ENCODE measurements around the gene PNMA6F. TPM values are rescaled to one million over a fixed set of nuclear protein-coding genes. Genes with fewer than 3 reads are reported as not detected.

The PNMA6F gene
- total RNA-seq, 4 donors from 2014 or later = not detected

- intact Hi-C loops (cut with DNase I; ENCODE audit: low total_unique reads) = no loop called here
- Histone ChIP-seq H3K4me1 (no peaks in the 10 kb centered on the region), H3K9me3 (no peaks in the 10 kb centered on the region), H3K36me3 (no peaks in the 10 kb centered on the region), H3K27ac (no peak overlapping the region), H3K27me3 (no peaks in the 10 kb centered on the region), H3K4me3 (no peak overlapping the region)
- TF ChIP-seq CTCF (IDR thresholded peaks at IDR 0.05) (no peak), POLR2A (IDR thresholded peaks at IDR 0.05) (no peak)
- no peak for DNase-seq
Measured at GRCh38 chrX:153317996-153318722, 3.4 kb downstream of the PNMA6F start.

GRCh38 chrX:153317306-153317705 lies 4.3 kb downstream of the PNMA6F start:
- no peak overlapping the region for H3K4me3 ChIP-seq
- H3K27ac ChIP-seq = no peak overlapping the region
- no peak for DNase-seq
- H3K9me3 ChIP-seq = no peaks in the 10 kb centered on the region
- H3K36me3 ChIP-seq = no peaks in the 10 kb centered on the region
- no peak for TF ChIP-seq POLR2A (IDR thresholded peaks at IDR 0.05)
- TF ChIP-seq CTCF (IDR thresholded peaks at IDR 0.05) = no peak
- intact Hi-C loops (cut with DNase I; ENCODE audit: low total_unique reads) = no loop called here
- no peaks in the 10 kb centered on the region for H3K4me1 ChIP-seq
- H3K27me3 ChIP-seq = no peaks in the 10 kb centered on the region

DNA sequence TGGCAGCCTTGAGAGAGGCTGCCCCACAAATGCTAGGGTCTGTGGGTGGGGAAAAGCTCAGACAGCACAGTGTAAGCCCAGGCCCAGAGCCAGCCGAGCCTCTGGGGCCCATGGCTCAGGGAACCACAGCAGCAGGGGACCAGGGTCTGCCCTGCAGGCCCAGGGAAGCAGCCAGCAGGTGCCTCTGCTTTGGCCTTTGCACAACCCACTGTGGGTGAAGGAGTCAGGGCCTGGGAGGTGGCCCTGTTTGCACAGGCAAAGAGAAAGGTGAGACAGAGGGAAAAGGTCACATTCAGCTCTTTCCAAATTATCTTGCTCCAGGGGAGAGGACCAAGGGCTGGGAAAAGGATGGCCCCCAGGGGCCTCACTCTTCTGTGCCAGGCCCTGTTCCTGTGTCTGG lies 8.7 kb downstream of the PNMA6F start:
- no peak for TF ChIP-seq CTCF (IDR thresholded peaks at IDR 0.05)
- no peak for TF ChIP-seq POLR2A (IDR thresholded peaks at IDR 0.05)
- Histone ChIP-seq H3K9me3 (no peaks in the 10 kb centered on the region), H3K27ac (no peak overlapping the region), H3K4me1 (no peaks in the 10 kb centered on the region), H3K4me3 (no peak overlapping the region), H3K36me3 (no peaks in the 10 kb centered on the region), H3K27me3 (no peaks in the 10 kb centered on the region)
- intact Hi-C loops (cut with DNase I; ENCODE audit: low total_unique reads) = no loop called here
- DNase-seq = no peak

DNA sequence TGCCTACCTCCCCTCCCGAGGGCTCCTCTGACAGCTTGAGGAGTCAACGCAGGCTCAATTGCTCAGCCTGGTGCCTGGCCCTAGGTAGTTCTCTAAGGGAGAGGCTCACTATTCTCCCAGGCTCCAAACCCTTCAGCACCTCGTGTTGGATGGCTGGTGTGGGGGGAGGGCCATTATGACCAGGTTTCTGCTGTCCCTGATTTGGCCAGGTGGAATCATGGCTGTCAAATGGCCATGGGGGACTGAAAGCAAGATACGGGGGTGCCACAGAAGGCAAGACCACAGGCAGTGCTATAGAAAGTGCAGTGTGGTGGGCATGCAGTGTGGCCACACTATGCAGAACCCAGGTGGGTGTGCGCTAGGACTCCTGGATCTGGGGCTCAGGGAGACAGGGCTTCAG lies 9.5 kb downstream of the PNMA6F start:
- Histone ChIP-seq H3K4me3 (no peak overlapping the region), H3K36me3 (no peaks in the 10 kb centered on the region), H3K27me3 (no peaks in the 10 kb centered on the region), H3K27ac (no peak overlapping the region), H3K9me3 (no peaks in the 10 kb centered on the region), H3K4me1 (no peaks in the 10 kb centered on the region)
- intact Hi-C loops (cut with DNase I; ENCODE audit: low total_unique reads) = no loop called here
- no peak for DNase-seq
- TF ChIP-seq POLR2A (IDR thresholded peaks at IDR 0.05) (no peak), CTCF (IDR thresholded peaks at IDR 0.05) (no peak)

DNA sequence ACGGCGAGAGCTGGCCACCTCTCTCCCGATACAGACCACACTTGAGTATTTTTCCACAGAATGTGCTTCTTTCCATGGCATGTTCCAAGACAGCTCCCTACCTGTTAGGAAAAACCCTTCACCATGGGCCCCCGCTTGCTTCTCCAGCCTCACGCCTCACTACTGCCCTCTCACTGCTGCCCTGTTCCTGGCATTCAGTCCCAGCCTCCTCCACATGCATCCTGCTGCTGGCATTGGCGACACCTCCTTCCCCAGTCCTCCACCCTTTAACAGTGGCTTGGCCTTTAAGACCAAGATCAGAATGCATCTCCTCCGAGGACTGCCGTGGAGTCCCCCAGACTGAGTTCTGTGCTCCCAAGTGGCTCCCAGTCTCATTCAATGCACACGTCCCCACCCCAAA lies 10.7 kb downstream of the PNMA6F start:
- intact Hi-C loops (cut with DNase I; ENCODE audit: low total_unique reads) = no loop called here
- DNase-seq = no peak
- no peaks in the 10 kb centered on the region for H3K27me3 ChIP-seq
- H3K27ac ChIP-seq = no peak overlapping the region
- no peak overlapping the region for H3K4me3 ChIP-seq
- TF ChIP-seq CTCF (IDR thresholded peaks at IDR 0.05) = no peak
- no peak for TF ChIP-seq POLR2A (IDR thresholded peaks at IDR 0.05)
- H3K9me3 ChIP-seq = no peaks in the 10 kb centered on the region
- H3K4me1 ChIP-seq = no peaks in the 10 kb centered on the region
- H3K36me3 ChIP-seq = no peaks in the 10 kb centered on the region

All from uterus (tissue), 4 donors.